H9 (cell line): ENCODE measurements around the gene PCDHGA11. TPM values are rescaled to one million over a fixed set of nuclear protein-coding genes. Genes with fewer than 3 reads are reported as not detected.

Experiments used
- DNase-seq: peaks from one replicate; pipeline ENCODE4 v3.0.0-alpha.2; 2017
- H2AFZ ChIP-seq: one replicate; pipeline ENCODE4 v1.6.1; 2013; ENCODE audit warnings: mild to moderate bottlenecking, low read length, control low read depth, moderate library complexity
- H2AK5ac ChIP-seq: 2 replicates; pipeline ENCODE4 v1.6.1; 2013; ENCODE audit warnings: low read length, control low read depth, mixed read lengths; ENCODE audit not compliant: insufficient read length
- H2BK120ac ChIP-seq: one replicate; pipeline ENCODE4 v1.6.1; 2013; ENCODE audit warnings: low read depth, mild to moderate bottlenecking, low read length, control low read depth, inconsistent platforms; ENCODE audit not compliant: poor library complexity, severe bottlenecking
- H2BK12ac ChIP-seq: 2 replicates; pipeline ENCODE4 v1.6.1; 2013; ENCODE audit warnings: low read length, control low read depth, mixed read lengths, low read depth; ENCODE audit not compliant: insufficient read length
- H2BK15ac ChIP-seq: 2 replicates; pipeline ENCODE4 v1.6.1; 2013; ENCODE audit warnings: low read depth, low read length, control low read depth
- H2BK20ac ChIP-seq: one replicate; pipeline ENCODE4 v1.6.1; 2013; ENCODE audit warnings: low read depth, mild to moderate bottlenecking, low read length, control low read depth, inconsistent platforms; ENCODE audit not compliant: poor library complexity, severe bottlenecking
- H2BK5ac ChIP-seq: 2 replicates; pipeline ENCODE4 v1.6.1; 2013; ENCODE audit warnings: low read length, control low read depth, mixed read lengths; ENCODE audit not compliant: insufficient read length
- H3K14ac ChIP-seq: 2 replicates; pipeline ENCODE4 v1.6.1; 2013; ENCODE audit warnings: low read length, control low read depth; ENCODE audit not compliant: insufficient read depth
- H3K18ac ChIP-seq: 2 replicates; pipeline ENCODE4 v1.6.1; 2013; ENCODE audit warnings: low read depth, mild to moderate bottlenecking, mixed read lengths, low read length, control low read depth; ENCODE audit not compliant: insufficient read length
- H3K23ac ChIP-seq: 2 replicates; pipeline ENCODE4 v1.6.1; 2013; ENCODE audit warnings: low read length, control low read depth, mixed read lengths, low read depth; ENCODE audit not compliant: insufficient read length
- H3K23me2 ChIP-seq: 2 replicates; pipeline ENCODE4 v1.6.1; 2013; ENCODE audit warnings: low read depth, mild to moderate bottlenecking, mixed read lengths, low read length, control low read depth; ENCODE audit not compliant: insufficient read length, poor library complexity, severe bottlenecking
- H3K27ac ChIP-seq: 2 replicates; pipeline ENCODE4 v1.5.1; 2013; ENCODE audit warnings: low read length, control low read depth, mixed read lengths, low read depth; ENCODE audit not compliant: insufficient read length
- H3K27me3 ChIP-seq: 2 replicates; pipeline ENCODE4 v1.6.1; 2013; ENCODE audit warnings: low read length, control low read depth, inconsistent platforms; ENCODE audit not compliant: insufficient read depth
- H3K4ac ChIP-seq: 2 replicates; pipeline ENCODE4 v1.6.1; 2013; ENCODE audit warnings: low read depth, mild to moderate bottlenecking, control low read depth, inconsistent platforms, low read length, moderate library complexity
- H3K4me1 ChIP-seq: 2 replicates; pipeline ENCODE4 v1.6.1; 2013; ENCODE audit warnings: low read length, control low read depth, inconsistent platforms; ENCODE audit not compliant: insufficient read depth
- H3K4me2 ChIP-seq: 2 replicates; pipeline ENCODE4 v1.6.1; 2013; ENCODE audit warnings: low read length, control low read depth, mixed read lengths; ENCODE audit not compliant: insufficient read length, insufficient read depth
- H3K56ac ChIP-seq: 2 replicates; pipeline ENCODE4 v1.6.1; 2013; ENCODE audit warnings: low read depth, mild to moderate bottlenecking, mixed read lengths, low read length, control low read depth; ENCODE audit not compliant: insufficient read length
- H3K79me1 ChIP-seq: 2 replicates; pipeline ENCODE4 v1.6.1; 2013; ENCODE audit warnings: low read depth, mild to moderate bottlenecking, moderate library complexity, low read length, control low read depth, inconsistent platforms; ENCODE audit not compliant: insufficient read depth, poor library complexity, severe bottlenecking
- H3K79me2 ChIP-seq: 2 replicates; pipeline ENCODE4 v1.6.1; 2013; ENCODE audit warnings: low read length, control low read depth, inconsistent platforms; ENCODE audit not compliant: insufficient read depth
- H3K9ac ChIP-seq: 2 replicates; pipeline ENCODE4 v1.6.1; 2013; ENCODE audit warnings: low read length, control low read depth, mixed read lengths; ENCODE audit not compliant: insufficient read length; ENCODE audit errors: extremely low read depth
- H3K9me3 ChIP-seq: one replicate; pipeline ENCODE4 v1.6.1; 2013; ENCODE audit warnings: low read depth, low read length, inconsistent platforms; ENCODE audit not compliant: control insufficient read depth
- H3T11ph ChIP-seq: one replicate; pipeline ENCODE4 v1.6.1; 2013; ENCODE audit warnings: mild to moderate bottlenecking, low read length, control low read depth, inconsistent platforms
- H4K20me1 ChIP-seq: one replicate; pipeline ENCODE4 v1.6.1; 2013; ENCODE audit not compliant: control insufficient read depth, insufficient read length, insufficient read depth
- H4K5ac ChIP-seq: 2 replicates; pipeline ENCODE4 v1.6.1; 2013; ENCODE audit warnings: low read depth, mild to moderate bottlenecking, mixed read lengths, low read length, control low read depth; ENCODE audit not compliant: insufficient read length
- H4K8ac ChIP-seq: replicated peaks from 2 replicates; pipeline ENCODE4 v1.6.1; 2013; ENCODE audit warnings: low read length, control low read depth, mixed read lengths, low read depth; ENCODE audit not compliant: insufficient read length
- H4K91ac ChIP-seq: 2 replicates; pipeline ENCODE4 v1.6.1; 2013; ENCODE audit warnings: low read depth, mild to moderate bottlenecking, moderate library complexity, mixed read lengths, low read length, control low read depth; ENCODE audit not compliant: insufficient read length
- H3K27ac Mint-ChIP-seq, 3 experiments: 2 replicates in 2 of 3; 3 replicates in 1 of 3; pipeline ENCODE4 v1.8.0; 2020 to 2021; ENCODE audit warnings: mixed read lengths in 3 of 3, mild to moderate bottlenecking in 1 of 3, moderate library complexity in 1 of 3
- H3K27me3 Mint-ChIP-seq: 2 replicates; pipeline ENCODE4 v1.8.0; 2021; ENCODE audit warnings: low read depth, mild to moderate bottlenecking, moderate library complexity, mixed read lengths
- H3K36me3 Mint-ChIP-seq, 3 experiments: 2 replicates in 2 of 3; 3 replicates in 1 of 3; pipeline ENCODE4 v1.8.0; 2020 to 2021; ENCODE audit warnings: low read depth in 3 of 3, mixed read lengths in 3 of 3; ENCODE audit not compliant: insufficient read depth in 1 of 3
- H3K4me1 Mint-ChIP-seq, 2 experiments: 2 replicates each; pipeline ENCODE4 v1.8.0; 2020; ENCODE audit warnings: mixed read lengths in 2 of 2
- H3K4me3 Mint-ChIP-seq, 2 experiments: 2 replicates in 1 of 2; 3 replicates in 1 of 2; pipeline ENCODE4 v1.8.0; 2020 to 2021; ENCODE audit warnings: mild to moderate bottlenecking in 2 of 2, mixed read lengths in 2 of 2, moderate library complexity in 1 of 2
- H3K9me3 Mint-ChIP-seq, 2 experiments: 2 replicates in 1 of 2; 3 replicates in 1 of 2; pipeline ENCODE4 v1.8.0; 2020; ENCODE audit warnings: mild to moderate bottlenecking in 2 of 2, mixed read lengths in 2 of 2, moderate library complexity in 1 of 2
- WGBS: extraction: QIAGEN DNeasy Blood & Tissue Kit; methylation state at CpG from one replicate; pipeline ENCODE4 v1.1.7; 2013; ENCODE audit warnings: missing lambda C conversion rate, low lambda C conversion rate, mixed read lengths; ENCODE audit not compliant: insufficient read length; ENCODE audit errors: extremely low coverage; 5-methylcytosine and 5-hydroxymethylcytosine counted together
- total RNA-seq: library from RNA; stranded (reverse); gene quantifications from 2 replicates; pipeline ENCODE4 v1.2.1, GENCODE V29; 2021
- TF ChIP-seq, protein P1 (sequence below): fragments of 200-600 bp; sonication (generic); conservative IDR thresholded peaks from 3 replicates; pipeline ENCODE4 v1.8.0; 2021; ENCODE audit warnings: antibody characterized with exemption, mild to moderate bottlenecking

Gene PCDHGA11
- total RNA-seq, 1 experiment from 2014 or later, result 2.6 TPM

DNA sequence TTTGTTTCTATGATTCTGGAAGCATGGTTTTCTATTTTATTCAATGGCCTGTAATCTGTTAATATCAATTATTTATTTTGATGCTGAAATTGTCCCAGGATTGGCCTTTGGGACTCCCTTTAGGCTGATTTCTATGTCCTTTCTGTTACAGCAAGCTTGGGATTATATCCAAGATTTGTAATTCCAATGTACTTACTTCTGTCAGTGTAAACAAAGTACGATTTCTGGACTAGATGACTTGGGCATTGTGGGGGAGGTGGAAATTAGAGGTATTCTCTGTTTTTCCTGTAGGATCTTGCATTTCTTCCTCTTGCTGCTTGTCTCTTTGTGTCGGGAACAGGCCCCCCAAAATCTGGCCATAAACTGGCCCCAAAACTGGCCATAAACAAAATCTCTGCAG, 13.2 kb downstream of the PCDHGA11 start:
- Mint-ChIP-seq H3K4me1 (no peaks in the 10 kb centered on the region; a peak in 1 of 4 replicates), H3K27me3 (peaks cover 3% of the 10 kb centered on the region), H3K9me3 (peaks cover 42 to 44% of the 10 kb centered on the region in 2 experiments), H3K4me3 (no peak overlapping the region), H3K36me3 (peaks cover 34 to 48% (median 35%) of the 10 kb centered on the region in 3 experiments), H3K27ac (no peak overlapping the region)
- Histone ChIP-seq H3K79me2 (no peaks in the 10 kb centered on the region), H2BK120ac (no peak overlapping the region), H4K8ac (no peak overlapping the region), H2AFZ (no peak overlapping the region), H3K23me2 (no peaks in the 10 kb centered on the region), H3K4me1 (no peaks in the 10 kb centered on the region), H3K4me2 (no peak overlapping the region), H4K20me1 (no peaks in the 10 kb centered on the region), H3K23ac (no peak overlapping the region), H2BK20ac (no peak overlapping the region), H3K9ac (no peak overlapping the region), H3K27ac (no peak overlapping the region), H4K5ac (no peak overlapping the region), H3K18ac (no peak overlapping the region), H2BK5ac (no peak overlapping the region), H2BK12ac (no peak overlapping the region), H3T11ph (no peak overlapping the region), H3K56ac (no peak overlapping the region), H3K79me1 (no peaks in the 10 kb centered on the region), H3K9me3 (peaks cover 14% of the 10 kb centered on the region), H2BK15ac (no peak overlapping the region), H3K14ac (no peak overlapping the region), H3K4ac (no peak overlapping the region), H3K27me3 (no peaks in the 10 kb centered on the region), H4K91ac (no peak overlapping the region), H2AK5ac (no peak overlapping the region)
- no peak for DNase-seq
- no CpG with 5 or more reads among the region's 2 CpGs for WGBS
- TF ChIP-seq, protein P1, sequence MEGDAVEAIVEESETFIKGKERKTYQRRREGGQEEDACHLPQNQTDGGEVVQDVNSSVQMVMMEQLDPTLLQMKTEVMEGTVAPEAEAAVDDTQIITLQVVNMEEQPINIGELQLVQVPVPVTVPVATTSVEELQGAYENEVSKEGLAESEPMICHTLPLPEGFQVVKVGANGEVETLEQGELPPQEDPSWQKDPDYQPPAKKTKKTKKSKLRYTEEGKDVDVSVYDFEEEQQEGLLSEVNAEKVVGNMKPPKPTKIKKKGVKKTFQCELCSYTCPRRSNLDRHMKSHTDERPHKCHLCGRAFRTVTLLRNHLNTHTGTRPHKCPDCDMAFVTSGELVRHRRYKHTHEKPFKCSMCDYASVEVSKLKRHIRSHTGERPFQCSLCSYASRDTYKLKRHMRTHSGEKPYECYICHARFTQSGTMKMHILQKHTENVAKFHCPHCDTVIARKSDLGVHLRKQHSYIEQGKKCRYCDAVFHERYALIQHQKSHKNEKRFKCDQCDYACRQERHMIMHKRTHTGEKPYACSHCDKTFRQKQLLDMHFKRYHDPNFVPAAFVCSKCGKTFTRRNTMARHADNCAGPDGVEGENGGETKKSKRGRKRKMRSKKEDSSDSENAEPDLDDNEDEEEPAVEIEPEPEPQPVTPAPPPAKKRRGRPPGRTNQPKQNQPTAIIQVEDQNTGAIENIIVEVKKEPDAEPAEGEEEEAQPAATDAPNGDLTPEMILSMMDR, result no peak
